Vagina (tissue), 2 donors: Measurements from ENCODE around the gene PARD3. TPM values are rescaled to one million over a fixed set of nuclear protein-coding genes. Genes with fewer than 3 reads are reported as not detected.

Source experiments
- DNase-seq, 2 donors: peaks; one replicate each; pipeline ENCODE4 v3.0.0-alpha.2; 2017; ENCODE audit errors: extremely low spot score in 2 of 2
- H3K27ac ChIP-seq: fragments of 200-600 bp; sonication (generic); one replicate; pipeline ENCODE4 v1.5.1; 2019
- H3K27me3 ChIP-seq: fragments of 200-600 bp; sonication (generic); one replicate; pipeline ENCODE4 v1.5.1; 2019
- H3K36me3 ChIP-seq, 2 donors: fragments of 200-600 bp; sonication (generic); one replicate each; pipeline ENCODE4 v1.5.1; 2017 to 2019
- H3K4me1 ChIP-seq: fragments of 200-600 bp; sonication (generic); one replicate; pipeline ENCODE4 v1.5.1; 2019
- H3K4me3 ChIP-seq, 2 donors: fragments of 200-600 bp; sonication (generic); 1 replicate in 1 of 2; 2 replicates in 1 of 2; pipeline ENCODE4 v1.5.1; 2016 to 2019
- H3K9me3 ChIP-seq: fragments of 200-600 bp; sonication (generic); one replicate; pipeline ENCODE4 v1.5.1; 2019
- CTCF ChIP-seq, 3 experiments: fragments of 450-650 bp in 2 of 3; fragments of 200-600 bp in 1 of 3; sonication (generic) in 1 of 3; IDR thresholded peaks; one replicate each; pipeline ENCODE4 v1.5.1; 2017 to 2019; ENCODE audit warnings: antibody characterized with exemption in 3 of 3, mild to moderate bottlenecking in 2 of 3, moderate library complexity in 2 of 3
- POLR2A ChIP-seq, 2 donors: fragments of 450-650 bp; IDR thresholded peaks; one replicate each; pipeline ENCODE4 v1.6.1; 2017; ENCODE audit warnings: antibody characterized with exemption in 2 of 2, mild to moderate bottlenecking in 2 of 2, moderate library complexity in 2 of 2
- POLR2AphosphoS5 ChIP-seq, 2 donors: sonication (generic); formaldehyde crosslinking; IDR thresholded peaks; one replicate each; pipeline ENCODE4 v1.9.0; 2017; ENCODE audit warnings: antibody characterized with exemption in 2 of 2, mild to moderate bottlenecking in 2 of 2, low read depth in 1 of 2; ENCODE audit not compliant: insufficient read depth in 1 of 2
- intact Hi-C: fragments of 100-400 bp; cut with DNase I; formaldehyde crosslinking; loops from one replicate; pipeline ENCODE4 v1.15.1; 2023
- total RNA-seq: library from RNA; depleted of rRNA; stranded (reverse); fragments of >200 nt; gene quantifications from one replicate; pipeline ENCODE4 v1.2.3, GENCODE V29; 2016

The PARD3 gene
- total RNA-seq, 1 donor from 2014 or later, result 95.5 TPM

DNA sequence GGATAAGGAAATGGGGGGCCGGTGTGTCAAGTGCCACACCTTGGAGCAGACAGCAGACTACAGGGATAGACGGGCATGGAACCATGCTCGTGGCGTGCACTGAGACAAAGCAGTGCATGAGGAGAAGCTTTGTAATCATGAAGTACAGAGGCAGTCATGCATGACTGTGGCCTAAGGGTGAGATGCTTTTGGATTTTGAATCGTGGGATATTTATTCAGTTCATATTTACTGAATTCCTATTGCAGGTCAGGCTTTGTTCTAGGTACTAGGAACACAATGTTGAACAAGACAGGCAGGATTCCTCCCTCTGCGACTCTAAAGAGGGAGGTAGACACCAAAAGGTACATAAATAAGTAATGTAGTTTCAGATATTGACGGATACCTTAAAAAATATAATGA lies 597.6 kb downstream of the PARD3 start:
- intact Hi-C loops, result no loop called here
- H3K9me3 ChIP-seq, result no peaks in the 10 kb centered on the region
- TF ChIP-seq CTCF (IDR thresholded peaks at IDR 0.05) (no peak), POLR2AphosphoS5 (IDR thresholded peaks at IDR 0.05; ENCODE audit: insufficient read depth in 1 of 2, low read depth in 1 of 2) (no peak), POLR2A (IDR thresholded peaks at IDR 0.05) (no peak)

GRCh38 chr10:34216348-34216945 lies 598.6 kb downstream of the PARD3 start:
- no peak for TF ChIP-seq POLR2AphosphoS5 (IDR thresholded peaks at IDR 0.05; ENCODE audit: insufficient read depth in 1 of 2, low read depth in 1 of 2)
- TF ChIP-seq POLR2A (IDR thresholded peaks at IDR 0.05), result no peak
- TF ChIP-seq CTCF (IDR thresholded peaks at IDR 0.05), result no peak
- Histone ChIP-seq H3K27me3 (no peaks in the 10 kb centered on the region), H3K27ac (no peak overlapping the region), H3K4me1 (no peaks in the 10 kb centered on the region), H3K4me3 (no peak overlapping the region), H3K36me3 (no peaks in the 10 kb centered on the region), H3K9me3 (no peaks in the 10 kb centered on the region)
- intact Hi-C loops, result no loop called here
- DNase-seq, result no peak

More for the DNA sequence above, 597.6 kb downstream of the PARD3 start:
- no peaks in the 10 kb centered on the region for H3K4me1 ChIP-seq
- H3K27me3 ChIP-seq, result no peaks in the 10 kb centered on the region
- no peak overlapping the region for H3K4me3 ChIP-seq
- no peak overlapping the region for H3K27ac ChIP-seq
- H3K36me3 ChIP-seq, result no peaks in the 10 kb centered on the region
- DNase-seq, result no peak

GRCh38 chr10:34213805-34214197 lies 601.3 kb downstream of the PARD3 start:
- TF ChIP-seq POLR2AphosphoS5 (IDR thresholded peaks at IDR 0.05; ENCODE audit: insufficient read depth in 1 of 2, low read depth in 1 of 2), result no peak
- no peak for TF ChIP-seq CTCF (IDR thresholded peaks at IDR 0.05)
- TF ChIP-seq POLR2A (IDR thresholded peaks at IDR 0.05), result no peak
- no peak for DNase-seq
- intact Hi-C loops, result no loop called here

DNA sequence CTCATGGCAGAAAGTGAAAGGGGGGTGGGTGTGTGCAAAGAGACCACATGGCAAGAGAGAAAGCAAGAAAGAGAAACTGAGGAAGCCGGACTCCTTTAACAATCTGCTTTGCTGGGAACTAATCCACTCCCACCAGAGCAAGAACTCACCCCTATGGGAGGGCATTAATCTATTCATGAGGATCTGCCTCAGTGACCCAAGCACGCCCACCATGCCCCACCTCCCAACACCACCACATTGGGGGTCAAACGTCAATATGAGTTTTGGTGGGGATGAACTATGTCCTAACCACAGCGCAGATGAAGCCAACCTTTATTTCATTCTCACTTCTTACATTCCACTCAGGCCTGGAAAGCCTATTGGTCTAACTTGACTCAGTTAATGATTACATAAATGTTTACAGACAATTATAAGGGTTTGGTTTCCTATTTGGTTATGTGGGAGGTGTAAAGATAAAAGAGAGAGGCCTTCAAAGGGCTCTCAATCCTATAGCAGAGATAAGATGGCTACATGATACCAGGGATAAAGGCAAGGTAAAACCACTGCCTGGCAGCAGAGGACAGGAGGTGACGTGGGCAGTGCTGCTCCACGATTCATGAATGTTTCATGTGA lies 601.8 kb downstream of the PARD3 start:
- Histone ChIP-seq H3K36me3 (no peaks in the 10 kb centered on the region), H3K27me3 (no peaks in the 10 kb centered on the region), H3K9me3 (no peaks in the 10 kb centered on the region), H3K27ac (no peak overlapping the region), H3K4me1 (no peaks in the 10 kb centered on the region), H3K4me3 (no peak overlapping the region)
- TF ChIP-seq POLR2A (IDR thresholded peaks at IDR 0.05) (no peak), POLR2AphosphoS5 (IDR thresholded peaks at IDR 0.05; ENCODE audit: insufficient read depth in 1 of 2, low read depth in 1 of 2) (no peak), CTCF (IDR thresholded peaks at IDR 0.05) (no peak)
- no peak for DNase-seq
- intact Hi-C loops, result no loop called here

More at GRCh38 chr10:34213805-34214197, 601.3 kb downstream of the PARD3 start:
- no peak overlapping the region for H3K4me3 ChIP-seq
- H3K4me1 ChIP-seq, result no peaks in the 10 kb centered on the region
- no peak overlapping the region for H3K27ac ChIP-seq
- no peaks in the 10 kb centered on the region for H3K27me3 ChIP-seq
- no peaks in the 10 kb centered on the region for H3K36me3 ChIP-seq
- H3K9me3 ChIP-seq, result no peaks in the 10 kb centered on the region

GRCh38 chr10:34207343-34207742 lies 607.8 kb downstream of the PARD3 start:
- no peak overlapping the region for H3K27ac ChIP-seq
- H3K27me3 ChIP-seq, result no peaks in the 10 kb centered on the region
- TF ChIP-seq CTCF (IDR thresholded peaks at IDR 0.05) (no peak), POLR2A (IDR thresholded peaks at IDR 0.05) (no peak), POLR2AphosphoS5 (IDR thresholded peaks at IDR 0.05; ENCODE audit: insufficient read depth in 1 of 2, low read depth in 1 of 2) (no peak)
- no peaks in the 10 kb centered on the region for H3K9me3 ChIP-seq
- H3K4me3 ChIP-seq, result no peak overlapping the region
- no peaks in the 10 kb centered on the region for H3K36me3 ChIP-seq
- intact Hi-C loops, result no loop called here
- no peak for DNase-seq
- no peaks in the 10 kb centered on the region for H3K4me1 ChIP-seq
